Measurements from ENCODE around the gene GBX1. TPM values are rescaled to one million over a fixed set of nuclear protein-coding genes. Genes with fewer than 3 reads are reported as not detected.

GBX1 gene
- total and polyA plus RNA-seq, 9 donors, result 0.44 to 2.5 (median 1.5) TPM

DNA sequence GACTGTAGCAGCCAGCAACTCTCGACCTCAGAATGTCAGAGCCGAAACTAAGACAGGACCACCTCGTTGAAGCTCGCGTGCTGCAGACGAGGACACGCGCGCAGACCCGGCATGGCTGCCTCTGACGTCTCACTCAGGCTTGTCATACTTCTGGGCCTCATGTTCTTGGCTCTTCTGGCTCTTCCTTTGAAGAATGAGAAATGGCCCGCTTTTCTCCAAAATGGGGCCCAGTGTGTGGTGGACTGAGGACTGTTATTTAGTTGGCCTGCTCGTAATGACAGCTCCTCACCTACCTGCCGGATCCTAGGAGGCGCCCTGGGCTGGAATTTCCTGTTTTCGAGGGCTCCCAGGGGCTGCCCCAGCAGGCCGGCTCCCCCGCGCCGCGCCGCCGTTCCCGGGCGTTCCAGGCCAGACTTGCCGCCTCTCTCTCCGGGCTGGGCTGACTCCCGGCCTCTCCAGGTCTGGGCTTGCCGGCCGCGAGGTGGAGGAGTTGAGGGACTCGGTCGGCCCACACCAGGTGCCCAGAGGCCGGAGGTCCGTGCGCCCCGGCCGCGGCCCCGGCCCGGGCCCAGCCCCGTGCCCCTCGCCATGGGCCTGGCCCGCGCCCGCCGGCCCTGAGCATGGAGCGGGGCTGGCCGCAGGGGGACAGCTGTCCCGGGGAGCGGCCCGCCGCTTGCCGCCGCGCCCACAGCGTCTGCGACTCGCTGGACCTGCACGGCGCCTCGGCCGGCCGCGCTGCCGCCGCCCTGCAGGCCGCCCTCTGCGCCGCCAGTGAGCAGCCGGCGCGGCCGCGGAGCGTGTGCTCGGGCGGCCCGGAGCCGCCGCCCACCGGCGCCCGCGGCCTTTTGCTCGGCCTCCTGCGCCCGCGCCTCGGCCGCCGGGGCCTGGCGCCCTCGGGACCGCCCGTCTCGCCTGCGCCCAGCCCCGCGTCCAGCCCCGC is 53.1 kb downstream of the GBX1 start:
- WGBS (ENCODE audit: insufficient coverage), result 15% methylated on average over 89 of the region's 101 CpGs
- Histone ChIP-seq H3K4me1 (ENCODE audit: control insufficient read depth, insufficient read depth, low read length) (peaks cover 27% of the 10 kb centered on the region), H3K36me3 (ENCODE audit: control insufficient read depth, insufficient read depth, low read length) (peaks cover 40% of the 10 kb centered on the region), H3K4me3 (ENCODE audit: low read length) (no peak overlapping the region), H3K9me3 (replicated peaks; ENCODE audit: control insufficient read depth, low read depth, low read length) (no peaks in the 10 kb centered on the region), H3K27ac (ENCODE audit: low read length) (no peak overlapping the region), H3K27me3 (ENCODE audit: control insufficient read depth, insufficient read depth, low read length) (peaks cover 3% of the 10 kb centered on the region)
- DNase-seq, result no peak

DNA sequence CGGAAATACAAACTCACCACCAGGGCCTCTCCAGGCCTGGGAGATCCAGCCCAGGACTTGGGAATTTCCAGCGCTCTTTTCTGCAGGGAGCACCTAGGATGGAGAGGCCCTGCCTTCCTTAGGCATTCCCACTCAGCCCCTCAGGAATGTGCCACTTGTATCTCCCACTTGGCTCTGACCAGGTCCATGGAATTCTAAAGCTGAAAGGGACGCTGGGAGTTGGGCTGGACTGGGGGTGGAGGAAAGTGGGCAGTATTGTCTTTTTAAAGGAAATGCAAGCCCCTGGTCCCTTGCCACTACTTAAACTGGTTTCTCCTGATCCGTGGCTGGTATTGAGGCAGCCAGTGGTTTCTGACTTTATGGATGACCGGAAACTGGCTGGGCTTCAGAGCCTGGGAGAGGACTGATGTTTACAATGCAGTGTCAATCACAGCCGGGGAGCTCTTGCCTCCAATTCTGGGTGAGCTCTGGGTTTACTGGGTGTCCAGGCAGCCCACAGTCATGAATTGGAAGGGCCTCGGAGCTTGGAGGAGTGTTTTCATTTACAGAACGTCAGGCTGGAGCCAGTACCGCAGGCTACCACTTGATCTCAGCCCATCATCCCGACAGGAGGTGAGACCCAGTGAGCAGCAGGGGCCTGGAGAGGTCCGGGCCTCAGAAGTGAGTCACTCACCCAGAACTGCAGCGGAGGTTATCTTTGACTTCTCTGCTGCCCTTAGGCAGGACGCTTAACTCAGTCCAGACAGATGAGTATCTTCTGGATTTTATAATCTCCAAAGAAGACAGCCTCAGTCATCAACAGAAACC is 53.9 kb downstream of the GBX1 start:
- peak overlapping the region; percentile 22 for H3K27ac ChIP-seq (ENCODE audit: low read length)
- peaks cover 35% of the 10 kb centered on the region for H3K36me3 ChIP-seq (ENCODE audit: control insufficient read depth, insufficient read depth, low read length)
- peaks cover 3% of the 10 kb centered on the region for H3K27me3 ChIP-seq (ENCODE audit: control insufficient read depth, insufficient read depth, low read length)
- no peak overlapping the region for H3K4me3 ChIP-seq (ENCODE audit: low read length)
- DNase-seq, result no peak
- 62% methylated on average over 10 of the region's 13 CpGs for WGBS (ENCODE audit: insufficient coverage)
- peaks cover 27% of the 10 kb centered on the region for H3K4me1 ChIP-seq (ENCODE audit: control insufficient read depth, insufficient read depth, low read length)
- H3K9me3 ChIP-seq (replicated peaks; ENCODE audit: control insufficient read depth, low read depth, low read length), result no peaks in the 10 kb centered on the region

DNA sequence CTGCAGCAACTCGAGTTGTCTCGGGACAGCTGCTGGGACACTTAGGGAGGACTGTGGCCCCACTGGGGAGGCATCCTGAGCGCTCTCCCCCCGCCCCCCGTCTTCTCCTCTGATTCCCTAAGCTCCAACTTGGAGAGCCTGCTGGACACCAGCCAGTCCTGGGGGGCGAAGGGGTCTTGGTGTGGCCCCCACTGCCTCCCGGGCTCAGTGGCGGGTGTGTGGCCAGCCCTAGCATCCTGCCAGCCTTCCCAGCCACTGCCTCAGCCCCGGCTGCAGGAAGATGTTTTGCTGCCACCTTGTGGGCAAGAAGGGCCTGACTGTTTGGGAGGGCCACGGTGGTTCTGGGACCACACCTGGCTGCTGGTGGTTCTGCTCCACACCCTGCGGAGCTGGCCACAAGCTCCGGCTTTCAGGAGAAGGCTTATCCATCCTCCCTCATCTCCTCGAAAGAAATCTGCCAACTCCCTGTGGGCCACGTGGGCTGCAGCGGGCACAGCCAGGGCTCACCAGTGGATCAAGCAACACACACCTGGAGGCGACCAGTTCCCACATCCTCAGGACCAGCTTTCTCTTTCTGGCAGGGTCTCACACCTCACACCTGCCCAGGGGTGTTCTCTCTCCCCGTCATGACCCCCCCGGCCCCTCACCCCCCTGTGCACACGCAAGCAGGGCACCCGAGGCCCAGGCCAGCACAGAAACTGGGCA is 56.4 kb downstream of the GBX1 start:
- DNase-seq, result peak; percentile 80
- Histone ChIP-seq H3K36me3 (ENCODE audit: control insufficient read depth, insufficient read depth, low read length) (peaks cover 13% of the 10 kb centered on the region), H3K4me1 (ENCODE audit: control insufficient read depth, insufficient read depth, low read length) (peaks cover 34% of the 10 kb centered on the region), H3K27me3 (ENCODE audit: control insufficient read depth, insufficient read depth, low read length) (peaks cover 3% of the 10 kb centered on the region), H3K4me3 (ENCODE audit: low read length) (no peak overlapping the region), H3K27ac (ENCODE audit: low read length) (no peak overlapping the region), H3K9me3 (replicated peaks; ENCODE audit: control insufficient read depth, low read depth, low read length) (no peaks in the 10 kb centered on the region)
- WGBS (ENCODE audit: insufficient coverage), result 31% methylated on average over 20 of the region's 20 CpGs

DNA sequence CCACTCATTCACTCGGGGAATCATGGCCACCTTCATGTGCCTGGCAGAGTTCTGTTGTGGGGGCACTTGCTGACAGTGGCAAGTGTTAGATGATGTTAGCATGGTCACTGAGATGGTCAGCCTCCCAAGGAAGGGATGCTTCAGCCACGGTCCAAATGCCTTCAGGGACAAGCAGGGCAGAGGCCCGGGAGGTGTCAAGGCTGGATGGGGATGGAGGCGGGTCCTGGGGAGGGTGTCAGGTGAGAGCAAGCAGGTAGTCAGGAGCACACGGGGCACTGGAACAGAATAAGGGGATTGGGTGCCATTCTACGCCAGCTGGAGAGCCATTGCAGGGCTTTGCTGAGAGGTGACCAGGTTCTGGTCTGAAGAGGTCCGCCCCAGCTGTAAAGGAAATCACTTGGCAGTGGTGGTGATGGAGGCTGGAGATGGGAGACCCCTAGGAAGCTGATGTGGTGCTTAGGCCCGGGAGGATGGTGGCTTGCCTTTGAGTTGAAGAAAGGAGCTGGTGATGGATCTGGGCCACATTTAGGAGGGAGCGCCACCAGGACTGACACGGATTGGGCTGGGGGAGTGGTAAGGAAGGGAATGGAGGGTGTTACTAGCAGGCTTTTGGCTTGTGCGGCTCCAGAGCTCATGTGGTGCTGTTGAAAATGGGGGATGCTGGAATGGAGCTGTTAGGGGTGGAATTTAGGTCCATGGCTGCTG is 57.1 kb downstream of the GBX1 start:
- H3K9me3 ChIP-seq (replicated peaks; ENCODE audit: control insufficient read depth, low read depth, low read length), result no peaks in the 10 kb centered on the region
- H3K27ac ChIP-seq (ENCODE audit: low read length), result no peak overlapping the region
- peaks cover 31% of the 10 kb centered on the region for H3K4me1 ChIP-seq (ENCODE audit: control insufficient read depth, insufficient read depth, low read length)
- no peak for DNase-seq
- peaks cover 3% of the 10 kb centered on the region for H3K27me3 ChIP-seq (ENCODE audit: control insufficient read depth, insufficient read depth, low read length)
- H3K4me3 ChIP-seq (ENCODE audit: low read length), result no peak overlapping the region
- WGBS (ENCODE audit: insufficient coverage), result 65% methylated on average over 10 of the region's 11 CpGs
- peaks cover 13% of the 10 kb centered on the region for H3K36me3 ChIP-seq (ENCODE audit: control insufficient read depth, insufficient read depth, low read length)

DNA sequence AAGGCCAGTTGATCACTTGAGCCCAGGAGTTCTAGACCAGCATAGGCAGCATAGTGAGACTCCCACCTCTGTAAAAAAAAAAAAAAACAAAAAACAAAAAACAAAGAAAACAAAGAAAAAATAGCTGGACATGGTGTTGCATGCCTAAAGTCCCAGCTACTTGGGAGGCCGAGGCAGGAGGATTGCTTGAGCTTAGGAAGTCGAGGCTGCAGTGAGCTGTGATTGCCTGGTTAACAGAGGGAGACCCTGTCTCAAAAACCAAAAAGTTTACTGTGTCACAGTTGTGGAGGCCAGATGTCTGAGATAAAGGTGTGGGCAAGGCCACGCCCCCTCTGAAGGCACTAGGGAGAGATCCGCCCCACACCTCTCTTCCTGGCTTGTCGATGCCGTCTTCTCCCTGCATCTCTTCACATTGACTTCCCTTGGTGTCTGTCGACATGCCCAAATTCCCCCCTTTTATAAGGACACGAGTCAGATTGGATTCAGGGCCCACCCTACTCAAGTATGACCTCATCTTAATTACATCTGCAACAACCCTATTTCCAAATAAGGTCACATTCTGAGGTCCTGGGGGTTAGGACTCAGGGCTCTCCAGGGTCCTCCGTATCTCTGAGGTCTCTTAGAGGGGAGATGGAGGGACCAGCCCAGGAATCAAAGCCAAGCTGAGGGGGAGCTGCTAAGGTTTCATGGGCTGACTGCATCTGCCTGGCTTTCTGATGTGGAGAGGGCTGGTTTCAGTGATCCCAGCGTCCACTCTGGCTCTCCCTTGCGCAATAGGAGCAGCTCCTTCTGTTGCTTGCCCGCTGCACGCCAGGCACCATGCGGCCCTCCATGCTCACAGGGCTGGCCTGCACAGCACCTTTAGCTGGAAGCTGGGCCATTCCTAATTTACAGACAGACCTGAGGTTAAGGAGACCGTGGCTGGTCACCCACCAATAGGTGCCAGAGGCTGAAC is 58.1 kb downstream of the GBX1 start:
- WGBS (ENCODE audit: insufficient coverage), result 73% methylated on average over 11 of the region's 15 CpGs
- H3K36me3 ChIP-seq (ENCODE audit: control insufficient read depth, insufficient read depth, low read length), result peaks cover 19% of the 10 kb centered on the region
- H3K27ac ChIP-seq (ENCODE audit: low read length), result no peak overlapping the region
- no peak overlapping the region for H3K4me3 ChIP-seq (ENCODE audit: low read length)
- no peaks in the 10 kb centered on the region for H3K9me3 ChIP-seq (replicated peaks; ENCODE audit: control insufficient read depth, low read depth, low read length)
- peaks cover 33% of the 10 kb centered on the region for H3K4me1 ChIP-seq (ENCODE audit: control insufficient read depth, insufficient read depth, low read length)
- DNase-seq, result no peak
- H3K27me3 ChIP-seq (ENCODE audit: control insufficient read depth, insufficient read depth, low read length), result peaks cover 3% of the 10 kb centered on the region

DNA sequence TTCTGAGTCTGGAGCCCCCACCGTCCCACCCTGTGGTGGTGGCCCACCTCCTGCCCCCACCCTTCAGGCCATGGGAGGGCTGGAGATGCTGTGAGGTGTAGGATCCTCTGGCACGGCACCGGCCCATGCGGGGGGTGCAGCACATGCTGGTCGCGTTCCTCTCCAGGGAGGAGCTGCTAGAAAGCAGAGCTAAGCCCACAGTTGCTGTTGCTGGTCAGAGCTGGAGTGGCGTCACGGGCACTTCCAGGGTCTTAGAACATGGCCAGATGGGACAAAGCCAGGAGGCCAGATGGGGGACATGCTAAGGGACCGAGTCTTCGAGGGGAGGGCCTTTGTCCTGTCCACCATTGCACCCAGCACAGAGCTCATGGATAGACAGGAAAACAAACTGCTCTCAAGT is 59.6 kb downstream of the GBX1 start:
- H3K27ac ChIP-seq (ENCODE audit: low read length), result no peak overlapping the region
- no peaks in the 10 kb centered on the region for H3K9me3 ChIP-seq (replicated peaks; ENCODE audit: control insufficient read depth, low read depth, low read length)
- H3K4me1 ChIP-seq (ENCODE audit: control insufficient read depth, insufficient read depth, low read length), result peaks cover 22% of the 10 kb centered on the region
- no peaks in the 10 kb centered on the region for H3K27me3 ChIP-seq (ENCODE audit: control insufficient read depth, insufficient read depth, low read length)
- H3K4me3 ChIP-seq (ENCODE audit: low read length), result no peak overlapping the region
- DNase-seq, result no peak
- H3K36me3 ChIP-seq (ENCODE audit: control insufficient read depth, insufficient read depth, low read length), result peaks cover 13% of the 10 kb centered on the region
- 58% methylated on average over 9 of the region's 10 CpGs for WGBS (ENCODE audit: insufficient coverage)

DNA sequence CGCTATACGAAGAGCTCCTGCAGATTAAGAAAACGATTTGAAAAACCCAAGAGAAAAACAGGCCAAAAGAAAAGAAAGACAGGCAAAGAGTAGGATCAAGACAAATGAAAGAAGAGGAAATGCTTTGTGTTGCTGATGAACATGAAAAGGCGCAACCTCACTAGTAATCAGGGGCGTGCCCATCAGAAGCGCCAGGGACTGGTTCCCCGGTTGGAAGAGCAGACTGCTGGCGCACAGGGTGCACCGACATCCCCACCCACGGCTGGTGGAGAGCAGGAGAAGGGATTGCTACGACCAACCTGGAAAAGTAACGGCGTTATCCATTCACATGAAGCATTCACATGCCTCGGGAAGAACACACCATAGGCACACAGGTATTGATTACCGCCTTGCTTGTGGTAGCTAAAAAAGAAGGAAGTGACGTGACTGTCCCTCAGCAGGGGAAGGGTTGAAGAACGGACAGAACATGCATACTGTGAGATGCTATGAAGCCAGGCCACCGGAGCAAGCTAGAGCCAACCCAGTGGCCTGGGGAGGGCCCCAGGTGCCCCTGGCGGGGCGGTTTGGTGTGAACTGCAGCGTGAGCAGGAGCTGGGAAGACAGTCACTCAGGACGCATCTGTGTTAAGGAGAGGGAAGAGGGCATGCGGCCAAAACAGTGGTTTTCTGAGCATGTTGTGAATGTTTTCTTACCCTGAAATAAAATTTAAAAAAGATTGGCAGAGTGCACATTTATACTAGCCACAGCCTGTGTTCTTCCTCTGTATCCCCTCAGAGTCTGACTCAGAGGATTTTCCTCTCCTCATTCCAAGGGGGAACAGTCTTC is 62.9 kb downstream of the GBX1 start:
- Histone ChIP-seq H3K9me3 (replicated peaks; ENCODE audit: control insufficient read depth, low read depth, low read length) (no peaks in the 10 kb centered on the region), H3K4me1 (ENCODE audit: control insufficient read depth, insufficient read depth, low read length) (peaks cover 17% of the 10 kb centered on the region), H3K4me3 (ENCODE audit: low read length) (no peak overlapping the region), H3K36me3 (ENCODE audit: control insufficient read depth, insufficient read depth, low read length) (peaks cover 9% of the 10 kb centered on the region), H3K27ac (ENCODE audit: low read length) (no peak overlapping the region), H3K27me3 (ENCODE audit: control insufficient read depth, insufficient read depth, low read length) (no peaks in the 10 kb centered on the region)
- DNase-seq, result peak; percentile 48
- 62% methylated on average over 15 of the region's 23 CpGs for WGBS (ENCODE audit: insufficient coverage)

DNA sequence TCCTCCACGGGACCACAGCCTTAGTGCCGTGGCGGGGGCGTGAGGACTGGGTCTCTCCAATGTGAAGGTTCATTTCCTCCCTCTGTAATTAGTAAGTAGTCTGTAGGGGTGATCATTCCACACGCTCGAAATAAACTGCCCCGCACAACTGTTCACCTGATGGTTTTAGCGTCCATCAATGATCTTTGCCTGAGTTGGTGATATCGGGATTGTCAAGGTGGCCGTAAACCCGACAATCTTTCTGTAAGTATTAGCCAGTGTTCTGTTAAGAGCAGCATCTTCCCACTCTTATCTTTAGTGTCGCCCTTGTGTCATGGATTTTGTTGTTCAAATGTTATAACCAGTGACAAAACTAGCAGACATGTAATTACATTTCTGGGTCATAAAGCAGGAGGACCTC is 63.5 kb downstream of the GBX1 start:
- Histone ChIP-seq H3K4me3 (ENCODE audit: low read length) (no peak overlapping the region), H3K27ac (ENCODE audit: low read length) (no peak overlapping the region), H3K9me3 (replicated peaks; ENCODE audit: control insufficient read depth, low read depth, low read length) (no peaks in the 10 kb centered on the region), H3K4me1 (ENCODE audit: control insufficient read depth, insufficient read depth, low read length) (peaks cover 21% of the 10 kb centered on the region), H3K27me3 (ENCODE audit: control insufficient read depth, insufficient read depth, low read length) (no peaks in the 10 kb centered on the region), H3K36me3 (ENCODE audit: control insufficient read depth, insufficient read depth, low read length) (peaks cover 9% of the 10 kb centered on the region)
- no CpG with 5 or more reads among the region's 12 CpGs for WGBS (ENCODE audit: insufficient coverage)
- no peak for DNase-seq

Measured in muscle of leg (tissue), 11 donors.